ENCODE results near the gene NFKBIB.

Gene NFKBIB

GRCh38 chr19:38918526-38918925 is 18.8 kb downstream of the NFKBIB start:
- no peaks in the 10 kb centered on the region for H3K4me1 ChIP-seq (ENCODE audit: insufficient read depth, low read length)
- ATAC-seq (ENCODE audit: insufficient read depth, low read depth) (no peak), DNase-seq (no peak)
- no peaks in the 10 kb centered on the region for H3K27me3 ChIP-seq (ENCODE audit: insufficient read depth, low read length, poor library complexity)
- H3K9ac ChIP-seq (ENCODE audit: low read depth, low read length): no peak overlapping the region
- no peak for TF ChIP-seq CTCF (IDR thresholded peaks at IDR 0.05; ENCODE audit: borderline replicate concordance, extremely low read depth, low read length, poor library complexity, severe bottlenecking)
- H3K4me3 ChIP-seq (ENCODE audit: low read depth in 1 of 2, low read length in 2 of 2): no peak overlapping the region
- no peak overlapping the region for H3K27ac ChIP-seq (ENCODE audit: low read length)
- H3K4me2 ChIP-seq (ENCODE audit: insufficient read depth, low read length): no peak overlapping the region
- no peaks in the 10 kb centered on the region for H3K9me3 ChIP-seq (ENCODE audit: insufficient read depth, low read length, severe bottlenecking)
- no peak overlapping the region for H2AFZ ChIP-seq (ENCODE audit: low read depth, low read length)
- H3K79me2 ChIP-seq (ENCODE audit: insufficient read depth, low read length): no peaks in the 10 kb centered on the region
- peaks cover 23% of the 10 kb centered on the region for H3K36me3 ChIP-seq (ENCODE audit: insufficient read depth, low read length)
- H4K20me1 ChIP-seq (ENCODE audit: insufficient read depth, low read length): no peaks in the 10 kb centered on the region; the same call in 1 of the 2 replicates

- TF ChIP-seq CTCF (IDR thresholded peaks at IDR 0.05; ENCODE audit: borderline replicate concordance, extremely low read depth, low read length, poor library complexity, severe bottlenecking) (no peak), EZH2 (IDR thresholded peaks at IDR 0.05; ENCODE audit: borderline replicate concordance, low read depth, low read length, severe bottlenecking) (no peak)
- Histone ChIP-seq H3K9ac (ENCODE audit: low read depth, low read length) (no peak overlapping the region), H2AFZ (ENCODE audit: low read depth, low read length) (no peak overlapping the region), H4K20me1 (ENCODE audit: insufficient read depth, low read length) (no peaks in the 10 kb centered on the region; the same call in 1 of the 2 replicates), H3K27ac (ENCODE audit: low read length) (no peak overlapping the region), H3K36me3 (ENCODE audit: insufficient read depth, low read length) (peaks cover 35% of the 10 kb centered on the region), H3K4me2 (ENCODE audit: insufficient read depth, low read length) (no peak overlapping the region), H3K27me3 (ENCODE audit: insufficient read depth, low read length, poor library complexity) (no peaks in the 10 kb centered on the region), H3K4me3 (ENCODE audit: low read depth in 1 of 2, low read length in 2 of 2) (no peak overlapping the region), H3K9me3 (ENCODE audit: insufficient read depth, low read length, severe bottlenecking) (no peaks in the 10 kb centered on the region), H3K79me2 (ENCODE audit: insufficient read depth, low read length) (no peaks in the 10 kb centered on the region), H3K4me1 (ENCODE audit: insufficient read depth, low read length) (no peaks in the 10 kb centered on the region)
- DNase-seq: no peak
- no peak for ATAC-seq (ENCODE audit: insufficient read depth, low read depth)
Observed at GRCh38 chr19:38919837-38920601, 20.2 kb downstream of the NFKBIB start.

- Histone ChIP-seq H3K4me3 (ENCODE audit: low read depth in 1 of 2, low read length in 2 of 2) (no peak overlapping the region), H3K27ac (ENCODE audit: low read length) (no peak overlapping the region), H3K4me1 (ENCODE audit: insufficient read depth, low read length) (no peaks in the 10 kb centered on the region), H3K36me3 (ENCODE audit: insufficient read depth, low read length) (peaks cover 42% of the 10 kb centered on the region), H3K9me3 (ENCODE audit: insufficient read depth, low read length, severe bottlenecking) (no peaks in the 10 kb centered on the region), H3K79me2 (ENCODE audit: insufficient read depth, low read length) (no peaks in the 10 kb centered on the region), H2AFZ (ENCODE audit: low read depth, low read length) (no peak overlapping the region), H3K9ac (ENCODE audit: low read depth, low read length) (no peak overlapping the region), H3K27me3 (ENCODE audit: insufficient read depth, low read length, poor library complexity) (no peaks in the 10 kb centered on the region), H3K4me2 (ENCODE audit: insufficient read depth, low read length) (no peak overlapping the region), H4K20me1 (ENCODE audit: insufficient read depth, low read length) (no peaks in the 10 kb centered on the region; the same call in 1 of the 2 replicates)
- ATAC-seq (ENCODE audit: insufficient read depth, low read depth) (peak; percentile 10; the same call in 1 of the 3 replicates), DNase-seq (no peak)
- TF ChIP-seq CTCF (IDR thresholded peaks at IDR 0.05; ENCODE audit: borderline replicate concordance, extremely low read depth, low read length, poor library complexity, severe bottlenecking) (no peak), EZH2 (IDR thresholded peaks at IDR 0.05; ENCODE audit: borderline replicate concordance, low read depth, low read length, severe bottlenecking) (no peak)
Observed at GRCh38 chr19:38920602-38921419, 21.0 kb downstream of the NFKBIB start.
